ENCODE results near the gene TTC7B.

Gene TTC7B

DNA sequence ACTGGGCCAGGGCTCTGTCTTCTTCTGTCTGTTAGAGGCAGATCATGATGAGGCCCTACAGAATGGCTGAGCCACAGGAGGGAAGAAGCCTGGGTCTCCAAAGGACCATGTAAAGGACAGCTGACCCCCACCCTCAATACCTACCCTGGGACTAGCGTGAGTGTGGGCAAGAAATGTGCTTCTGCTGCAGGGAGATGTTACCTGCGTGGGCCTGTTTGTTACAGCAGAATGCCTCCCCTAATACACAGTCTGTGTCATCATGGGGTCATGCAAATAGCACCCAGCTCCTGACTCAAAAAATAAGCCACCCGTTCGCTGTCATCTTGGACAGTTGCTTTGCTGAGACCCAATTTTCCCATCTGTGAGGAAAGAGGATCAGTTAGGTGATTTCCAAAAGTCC lies 328.8 kb downstream of the TTC7B start:
- no peak for TF ChIP-seq FOXP2 (optimal IDR thresholded peaks at IDR 0.05; ENCODE audit: borderline replicate concordance, extremely low read depth, extremely low read length, insufficient read depth)
- no peak for TF ChIP-seq REST (IDR thresholded peaks at IDR 0.05; ENCODE audit: insufficient read depth in 1 of 2, low read depth in 2 of 2, low read length in 2 of 2)
- no peak for TF ChIP-seq TAF1 (IDR thresholded peaks at IDR 0.05; ENCODE audit: borderline replicate concordance, insufficient read depth, low read length)
- TF ChIP-seq SIN3A (IDR thresholded peaks at IDR 0.05; ENCODE audit: borderline replicate concordance, insufficient read depth, low read length): no peak
- TF ChIP-seq POLR2AphosphoS5 (IDR thresholded peaks at IDR 0.05; ENCODE audit: low read depth, low read length): no peak

DNA sequence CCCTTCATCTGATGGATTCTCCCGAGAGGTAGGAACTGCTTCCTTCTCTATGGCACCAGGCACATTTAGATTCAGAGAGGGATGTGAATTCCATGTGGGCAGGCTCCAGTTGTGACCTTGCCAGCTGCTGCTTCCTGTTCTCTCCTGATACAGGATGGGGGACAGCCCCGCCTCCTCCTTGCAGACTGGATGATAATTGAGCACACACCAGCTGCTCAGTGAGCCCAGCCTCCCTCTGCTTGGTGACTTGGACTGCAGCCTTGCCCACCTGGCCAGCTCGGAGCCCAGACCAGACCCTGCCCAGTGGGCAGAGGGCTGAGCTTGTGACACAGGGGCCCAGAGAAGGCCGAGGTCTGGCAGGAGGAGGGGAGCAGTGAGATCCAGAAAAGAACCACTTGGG lies 329.2 kb downstream of the TTC7B start:
- TF ChIP-seq FOXP2 (optimal IDR thresholded peaks at IDR 0.05; ENCODE audit: borderline replicate concordance, extremely low read depth, extremely low read length, insufficient read depth) (peak; percentile 14), POLR2AphosphoS5 (IDR thresholded peaks at IDR 0.05; ENCODE audit: low read depth, low read length) (no peak)

- TF ChIP-seq POLR2AphosphoS5 (IDR thresholded peaks at IDR 0.05; ENCODE audit: low read depth, low read length): no peak
- TF ChIP-seq SIN3A (IDR thresholded peaks at IDR 0.05; ENCODE audit: borderline replicate concordance, insufficient read depth, low read length): no peak
- TF ChIP-seq TAF1 (IDR thresholded peaks at IDR 0.05; ENCODE audit: borderline replicate concordance, insufficient read depth, low read length): no peak
- TF ChIP-seq FOXP2 (optimal IDR thresholded peaks at IDR 0.05; ENCODE audit: borderline replicate concordance, extremely low read depth, extremely low read length, insufficient read depth): no peak
- TF ChIP-seq REST (IDR thresholded peaks at IDR 0.05; ENCODE audit: insufficient read depth in 1 of 2, low read depth in 2 of 2, low read length in 2 of 2): no peak
These were observed 331.9 kb downstream of the TTC7B start for GRCh38 chr14:90484291-90484690.

- no peak for TF ChIP-seq SIN3A (IDR thresholded peaks at IDR 0.05; ENCODE audit: borderline replicate concordance, insufficient read depth, low read length)
- TF ChIP-seq REST (IDR thresholded peaks at IDR 0.05; ENCODE audit: insufficient read depth in 1 of 2, low read depth in 2 of 2, low read length in 2 of 2): no peak
- TF ChIP-seq TAF1 (IDR thresholded peaks at IDR 0.05; ENCODE audit: borderline replicate concordance, insufficient read depth, low read length): no peak
- no peak for TF ChIP-seq POLR2AphosphoS5 (IDR thresholded peaks at IDR 0.05; ENCODE audit: low read depth, low read length)
- TF ChIP-seq FOXP2 (optimal IDR thresholded peaks at IDR 0.05; ENCODE audit: borderline replicate concordance, extremely low read depth, extremely low read length, insufficient read depth): no peak
These were observed 332.7 kb downstream of the TTC7B start for GRCh38 chr14:90483571-90483974.

- TF ChIP-seq POLR2AphosphoS5 (IDR thresholded peaks at IDR 0.05; ENCODE audit: low read depth, low read length) (no peak), SIN3A (IDR thresholded peaks at IDR 0.05; ENCODE audit: borderline replicate concordance, insufficient read depth, low read length) (no peak), TAF1 (IDR thresholded peaks at IDR 0.05; ENCODE audit: borderline replicate concordance, insufficient read depth, low read length) (no peak), FOXP2 (optimal IDR thresholded peaks at IDR 0.05; ENCODE audit: borderline replicate concordance, extremely low read depth, extremely low read length, insufficient read depth) (no peak), REST (IDR thresholded peaks at IDR 0.05; ENCODE audit: insufficient read depth in 1 of 2, low read depth in 2 of 2, low read length in 2 of 2) (no peak)
These were observed 333.1 kb downstream of the TTC7B start for GRCh38 chr14:90483117-90483516.
